ENCODE measurements around the gene RIN3. TPM values are rescaled to one million over a fixed set of nuclear protein-coding genes. Genes with fewer than 3 reads are reported as not detected.

RIN3 gene
- total and polyA plus RNA-seq, 10 of the 15 experiments (the other 5 are each of a cell fraction or from before 2014, with no cell fraction given): 0.91 to 23.3 (median 6.3) TPM

DNA sequence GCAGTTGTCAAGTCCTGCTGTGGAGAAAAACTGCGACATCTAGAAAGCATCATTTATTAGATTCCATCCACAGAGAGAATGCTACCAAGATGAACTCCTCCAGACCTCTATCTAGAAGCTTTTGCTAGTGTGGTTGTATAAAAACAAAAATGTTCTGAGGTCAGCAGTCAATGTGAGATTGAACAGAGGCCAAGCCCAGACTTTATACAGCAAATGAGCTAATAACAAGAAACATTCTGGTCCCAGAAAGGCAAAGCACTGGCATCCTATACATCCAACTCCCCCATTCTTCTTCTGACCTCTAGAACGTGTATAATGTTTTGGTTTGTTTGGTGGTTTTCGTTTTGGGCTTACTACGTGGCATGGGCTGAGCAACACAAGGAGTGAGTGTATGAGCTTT, 26.7 kb upstream of the RIN3 start (continued):
- TF ChIP-seq, protein P1, sequence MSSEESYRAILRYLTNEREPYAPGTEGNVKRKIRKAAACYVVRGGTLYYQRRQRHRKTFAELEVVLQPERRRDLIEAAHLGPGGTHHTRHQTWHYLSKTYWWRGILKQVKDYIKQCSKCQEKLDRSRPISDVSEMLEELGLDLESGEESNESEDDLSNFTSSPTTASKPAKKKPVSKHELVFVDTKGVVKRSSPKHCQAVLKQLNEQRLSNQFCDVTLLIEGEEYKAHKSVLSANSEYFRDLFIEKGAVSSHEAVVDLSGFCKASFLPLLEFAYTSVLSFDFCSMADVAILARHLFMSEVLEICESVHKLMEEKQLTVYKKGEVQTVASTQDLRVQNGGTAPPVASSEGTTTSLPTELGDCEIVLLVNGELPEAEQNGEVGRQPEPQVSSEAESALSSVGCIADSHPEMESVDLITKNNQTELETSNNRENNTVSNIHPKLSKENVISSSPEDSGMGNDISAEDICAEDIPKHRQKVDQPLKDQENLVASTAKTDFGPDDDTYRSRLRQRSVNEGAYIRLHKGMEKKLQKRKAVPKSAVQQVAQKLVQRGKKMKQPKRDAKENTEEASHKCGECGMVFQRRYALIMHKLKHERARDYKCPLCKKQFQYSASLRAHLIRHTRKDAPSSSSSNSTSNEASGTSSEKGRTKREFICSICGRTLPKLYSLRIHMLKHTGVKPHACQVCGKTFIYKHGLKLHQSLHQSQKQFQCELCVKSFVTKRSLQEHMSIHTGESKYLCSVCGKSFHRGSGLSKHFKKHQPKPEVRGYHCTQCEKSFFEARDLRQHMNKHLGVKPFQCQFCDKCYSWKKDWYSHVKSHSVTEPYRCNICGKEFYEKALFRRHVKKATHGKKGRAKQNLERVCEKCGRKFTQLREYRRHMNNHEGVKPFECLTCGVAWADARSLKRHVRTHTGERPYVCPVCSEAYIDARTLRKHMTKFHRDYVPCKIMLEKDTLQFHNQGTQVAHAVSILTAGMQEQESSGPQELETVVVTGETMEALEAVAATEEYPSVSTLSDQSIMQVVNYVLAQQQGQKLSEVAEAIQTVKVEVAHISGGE (CRISPR knock-in tag; IDR thresholded peaks at IDR 0.05): no peak
- TF ChIP-seq SMARCA5 (IDR thresholded peaks at IDR 0.05): no peak

DNA sequence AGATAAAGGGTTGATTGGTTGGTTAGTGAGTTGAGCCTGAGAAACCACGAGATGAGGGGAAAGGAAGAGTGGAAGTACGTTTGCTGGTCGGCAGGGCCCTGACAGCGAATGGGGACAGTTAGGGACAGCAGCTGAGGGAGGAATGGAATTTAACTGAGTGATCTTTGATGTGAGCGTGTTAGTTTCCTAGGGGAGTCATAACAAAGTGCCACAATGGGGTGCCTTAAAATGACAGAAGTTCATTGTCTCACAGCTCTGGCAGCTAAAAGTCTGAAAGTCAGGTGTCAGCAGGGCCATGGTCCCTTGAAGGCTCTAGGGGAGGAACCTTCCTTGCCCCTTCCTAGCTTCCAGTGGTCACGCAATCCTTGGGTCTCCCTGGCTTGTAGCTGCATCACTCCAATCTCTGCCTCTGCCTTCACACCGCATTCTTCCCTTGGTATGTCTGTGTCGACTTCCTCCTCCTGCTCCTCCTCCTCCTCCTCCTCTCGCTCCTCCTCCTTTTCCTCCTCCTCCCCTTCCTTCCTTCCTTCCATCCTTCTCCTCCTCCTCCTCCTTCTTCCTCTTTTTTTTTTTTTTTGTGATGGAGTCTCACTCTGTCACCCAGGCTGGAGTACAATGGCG, 26.0 kb upstream of the RIN3 start:
- Histone ChIP-seq H3K4me2 (ENCODE audit: control insufficient read depth, insufficient read depth) (no peak overlapping the region), H4K20me1 (ENCODE audit: control insufficient read depth, insufficient read depth) (no peaks in the 10 kb centered on the region; the same call in 1 of the 2 replicates), H3K79me2 (ENCODE audit: control insufficient read depth, insufficient read depth, low read length) (no peaks in the 10 kb centered on the region), H3K4me3 (no peak overlapping the region), H3K27ac (ENCODE audit: control insufficient read depth, insufficient read depth) (no peak overlapping the region), H3K9me3 (replicated peaks; ENCODE audit: control insufficient read depth, insufficient read depth, low read length) (no peaks in the 10 kb centered on the region), H3K4me1 (ENCODE audit: control insufficient read depth, insufficient read depth, low read length) (no peaks in the 10 kb centered on the region), H2AFZ (ENCODE audit: control insufficient read depth, low read depth, low read length) (no peak overlapping the region), H3K27me3 (replicated peaks in 1 of 2; ENCODE audit: control insufficient read depth in 2 of 2, insufficient read depth in 2 of 2, low read length in 1 of 2) (no peaks in the 10 kb centered on the region; a peak in 3 of 4 replicates), H3K36me3 (ENCODE audit: control insufficient read depth in 2 of 2, insufficient read depth in 2 of 2, low read length in 1 of 2) (no peaks in the 10 kb centered on the region), H3K9ac (ENCODE audit: control insufficient read depth, insufficient read depth, low read length) (no peak overlapping the region)
- FAIRE-seq (no peak), DNase-seq (ENCODE audit: low read depth, low spot score) (no peak), ATAC-seq (no peak)
- ChIA-PET CTCF (interaction anchor here (0.6 to 1.0 kb wide), 2 partner anchors 17 to 102 kb away, joined by 3 read pairs; no protein-coding TSS in a partner anchor), SMC1A (ENCODE audit: uncharacterized antibody, unreplicated experiment) (no interaction called here), POLR2A (interaction anchor here (0.7 kb wide), 1 partner anchor 138 kb away, joined by 4 read pairs; no protein-coding TSS in a partner anchor), RAD21 (ENCODE audit: unreplicated experiment) (no interaction called here)
- in situ Hi-C loops (cut with MboI): no loop called here
- intact Hi-C loops (cut with micrococcal nuclease; ENCODE audit: unreplicated experiment): no loop called here
- 48% methylated on average over 10 of the region's 10 CpGs for WGBS (ENCODE audit: insufficient coverage, insufficient replicate concordance, low lambda C conversion rate, missing lambda C conversion rate)
- TF ChIP-seq HCFC1 (IDR thresholded peaks at IDR 0.05; ENCODE audit: low read length) (no peak), IKZF2 (IDR thresholded peaks at IDR 0.05) (no peak)
- BruUV-seq (replicated peaks): no TSS peak
